ENCODE data around the gene MAMSTR.

MAMSTR gene

GRCh38 chr19:48745208-48745995, 25.9 kb upstream of the MAMSTR start:
- peak; percentile 68 to 87 for DNase-seq

GRCh38 chr19:48742096-48742495, 22.6 kb upstream of the MAMSTR start:
- no peak for DNase-seq

- no peak for DNase-seq
Measured at GRCh38 chr19:48741129-48741999, 21.8 kb upstream of the MAMSTR start.

GRCh38 chr19:48740164-48740972, 20.8 kb upstream of the MAMSTR start, which contains the start of gene RASIP1:
Gene RASIP1 (minus strand): TSS chr19:48740610. CDS start chr19:48740282, 328 bp downstream.
- no peak for DNase-seq

GRCh38 chr19:48739404-48740163, 20.1 kb upstream of the MAMSTR start:
- no peak for DNase-seq

- DNase-seq: peak; percentile 64 to 80
Measured at GRCh38 chr19:48738557-48739403, 19.3 kb upstream of the MAMSTR start.

GRCh38 chr19:48737360-48737998, 18.0 kb upstream of the MAMSTR start:
- DNase-seq: no peak

GRCh38 chr19:48735031-48735615, 15.6 kb upstream of the MAMSTR start:
- DNase-seq: no peak

- no peak for DNase-seq
Measured at GRCh38 chr19:48734625-48735024, 15.1 kb upstream of the MAMSTR start.

GRCh38 chr19:48731452-48731851, 11.9 kb upstream of the MAMSTR start:
- DNase-seq: no peak

GRCh38 chr19:48728911-48729664, 9.6 kb upstream of the MAMSTR start:
- no peak for DNase-seq

- DNase-seq: peak; percentile 48 to 69
Measured at GRCh38 chr19:48726556-48726955, 7.0 kb upstream of the MAMSTR start.

- peak; percentile 97 to 98 for DNase-seq
Measured at GRCh38 chr19:48724796-48725753, 5.5 kb upstream of the MAMSTR start.

GRCh38 chr19:48722196-48722708, 2.7 kb upstream of the MAMSTR start:
- DNase-seq: no peak

GRCh38 chr19:48720613-48721296, 1.2 kb upstream of the MAMSTR start:
- peak; percentile 98 to 99 for DNase-seq

- no peak for DNase-seq
Measured at GRCh38 chr19:48720251-48720612, 707 bp upstream of the MAMSTR start.

GRCh38 chr19:48718711-48719231, 754 bp downstream of the MAMSTR start:
- no peak for DNase-seq
